ENCODE measurements around the gene SLC37A1.

DNA sequence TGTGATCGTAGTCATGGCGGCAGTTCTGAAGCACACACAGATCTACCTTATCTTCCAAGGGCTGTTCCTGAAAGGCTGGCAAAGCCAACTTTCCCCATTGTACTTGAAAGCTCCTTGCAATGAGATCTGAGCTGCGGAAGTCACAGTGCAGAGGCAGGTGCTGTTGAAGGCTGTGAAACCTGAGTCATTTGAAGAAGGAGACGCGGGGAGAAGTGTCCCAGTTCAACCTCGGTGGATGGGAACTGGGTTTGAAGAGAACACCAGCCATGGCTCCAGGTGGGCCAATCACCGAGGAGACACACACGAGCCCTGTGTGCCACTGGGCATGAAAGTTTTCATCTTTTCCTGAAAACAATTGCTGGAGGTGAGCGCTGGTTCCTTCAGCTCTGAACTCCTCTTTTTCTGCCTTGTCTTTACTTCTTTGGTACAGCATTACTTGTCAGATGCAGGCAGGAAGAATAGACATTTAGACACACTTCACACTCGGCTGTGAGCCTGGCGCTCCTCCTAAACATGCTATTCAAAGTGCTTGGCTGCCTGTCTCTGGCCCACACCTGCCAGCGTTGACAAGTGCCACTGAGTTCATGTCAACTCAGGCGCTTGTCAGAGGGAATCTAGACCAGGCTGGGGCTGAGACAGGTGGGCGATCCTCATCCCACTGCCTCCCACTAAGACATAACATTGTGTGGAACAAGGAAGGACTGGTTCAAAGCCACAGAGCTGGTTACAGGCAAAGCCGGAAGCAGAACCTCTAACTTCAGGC lies 114.1 kb downstream of the SLC37A1 start:
- TF ChIP-seq, protein P1, sequence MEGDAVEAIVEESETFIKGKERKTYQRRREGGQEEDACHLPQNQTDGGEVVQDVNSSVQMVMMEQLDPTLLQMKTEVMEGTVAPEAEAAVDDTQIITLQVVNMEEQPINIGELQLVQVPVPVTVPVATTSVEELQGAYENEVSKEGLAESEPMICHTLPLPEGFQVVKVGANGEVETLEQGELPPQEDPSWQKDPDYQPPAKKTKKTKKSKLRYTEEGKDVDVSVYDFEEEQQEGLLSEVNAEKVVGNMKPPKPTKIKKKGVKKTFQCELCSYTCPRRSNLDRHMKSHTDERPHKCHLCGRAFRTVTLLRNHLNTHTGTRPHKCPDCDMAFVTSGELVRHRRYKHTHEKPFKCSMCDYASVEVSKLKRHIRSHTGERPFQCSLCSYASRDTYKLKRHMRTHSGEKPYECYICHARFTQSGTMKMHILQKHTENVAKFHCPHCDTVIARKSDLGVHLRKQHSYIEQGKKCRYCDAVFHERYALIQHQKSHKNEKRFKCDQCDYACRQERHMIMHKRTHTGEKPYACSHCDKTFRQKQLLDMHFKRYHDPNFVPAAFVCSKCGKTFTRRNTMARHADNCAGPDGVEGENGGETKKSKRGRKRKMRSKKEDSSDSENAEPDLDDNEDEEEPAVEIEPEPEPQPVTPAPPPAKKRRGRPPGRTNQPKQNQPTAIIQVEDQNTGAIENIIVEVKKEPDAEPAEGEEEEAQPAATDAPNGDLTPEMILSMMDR (conservative IDR thresholded peaks at IDR 0.05; ENCODE audit: low read depth, low read length) = no peak
- TF ChIP-seq EZH2 (IDR thresholded peaks at IDR 0.05; ENCODE audit: low read length, unreplicated experiment) (no peak), EZH2phosphoT487 (IDR thresholded peaks at IDR 0.05; ENCODE audit: borderline replicate concordance, low read length) (no peak)
